Calu3 (cell line): Measurements from ENCODE around the gene EIPR1. TPM values are rescaled to one million over a fixed set of nuclear protein-coding genes. Genes with fewer than 3 reads are reported as not detected.

Source experiments
- BruUV-seq: library from RNA; stranded (reverse); fragments of 400-500 nt; replicated peaks from 2 replicates; lab custom pipeline; 2021; lab: Mats Ljungman, UMichigan
- CTCF ChIA-PET: fragments of 300-600 bp; sonication (Branson Sonifier 250); formaldehyde crosslinking; loops from one replicate; lab custom pipeline; 2022; ENCODE audit warnings: antibody characterized with exemption; lab: Charles Lee
- DNase-seq: peaks from one replicate; pipeline ENCODE4 v3.0.0; 2022
- H3K27ac Mint-ChIP-seq: one replicate; pipeline ENCODE4 v1.8.0; 2022; ENCODE audit warnings: mixed read lengths; ENCODE audit not compliant: unreplicated experiment
- H3K27me3 Mint-ChIP-seq: one replicate; pipeline ENCODE4 v1.8.0; 2022; ENCODE audit warnings: mixed read lengths; ENCODE audit not compliant: unreplicated experiment
- H3K36me3 Mint-ChIP-seq: one replicate; pipeline ENCODE4 v1.8.0; 2022; ENCODE audit warnings: mild to moderate bottlenecking, moderate library complexity, mixed read lengths; ENCODE audit not compliant: insufficient read depth, unreplicated experiment
- H3K4me1 Mint-ChIP-seq: one replicate; pipeline ENCODE4 v1.8.0; 2022; ENCODE audit warnings: mild to moderate bottlenecking, low read depth, mixed read lengths; ENCODE audit not compliant: unreplicated experiment
- H3K4me3 Mint-ChIP-seq: one replicate; pipeline ENCODE4 v1.8.0; 2022; ENCODE audit warnings: mild to moderate bottlenecking, low read depth, moderate library complexity, mixed read lengths; ENCODE audit not compliant: unreplicated experiment
- H3K9me3 Mint-ChIP-seq: one replicate; pipeline ENCODE4 v1.8.0; 2022; ENCODE audit warnings: low read depth, mixed read lengths; ENCODE audit not compliant: unreplicated experiment
- intact Hi-C: fragments of 100-400 bp; cut with micrococcal nuclease; formaldehyde crosslinking; loops from one replicate; pipeline ENCODE4 v1.10.0; 2022; ENCODE audit not compliant: unreplicated experiment
- total RNA-seq: library from RNA; stranded (reverse); gene quantifications from 2 replicates; pipeline ENCODE4 v1.2.3, GENCODE V29; 2022
- TF ChIP-seq, protein P1 (sequence below): fragments of 200-600 bp; IDR thresholded peaks from one replicate; pipeline ENCODE4 v1.8.0; 2022; ENCODE audit warnings: antibody characterized with exemption; ENCODE audit not compliant: unreplicated experiment

The EIPR1 gene
- total RNA-seq, 1 experiment from 2014 or later: 31.7 TPM

DNA sequence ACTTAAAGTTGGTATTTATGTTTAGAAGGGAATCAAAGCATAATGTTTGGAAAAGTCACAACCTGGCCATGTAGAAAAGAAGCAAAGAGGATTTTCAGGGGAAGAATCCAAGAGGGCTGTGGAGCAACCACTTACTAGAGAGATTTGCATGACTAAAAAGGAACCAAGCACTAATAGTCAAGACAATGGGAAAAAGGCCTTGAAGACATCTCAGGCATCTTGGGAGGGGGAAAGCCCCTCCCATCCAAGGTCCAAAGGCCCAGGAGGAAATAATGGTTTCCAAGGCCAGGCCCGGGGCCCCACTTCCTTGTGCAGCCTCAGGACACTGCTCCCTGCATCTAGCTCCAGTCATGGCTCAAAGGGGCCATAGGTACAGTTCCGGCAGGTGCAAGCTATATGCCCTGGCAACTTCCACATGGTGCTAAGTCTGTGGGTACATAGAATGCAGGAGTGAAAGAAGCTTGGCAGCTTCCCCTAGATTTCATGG, 128.1 kb downstream of the EIPR1 start:
- no peak for DNase-seq
- H3K36me3 Mint-ChIP-seq: no peaks in the 10 kb centered on the region
- no peak overlapping the region for H3K4me3 Mint-ChIP-seq
- no peak overlapping the region for H3K27ac Mint-ChIP-seq
- CTCF ChIA-PET: no interaction called here
- TF ChIP-seq, protein P1, sequence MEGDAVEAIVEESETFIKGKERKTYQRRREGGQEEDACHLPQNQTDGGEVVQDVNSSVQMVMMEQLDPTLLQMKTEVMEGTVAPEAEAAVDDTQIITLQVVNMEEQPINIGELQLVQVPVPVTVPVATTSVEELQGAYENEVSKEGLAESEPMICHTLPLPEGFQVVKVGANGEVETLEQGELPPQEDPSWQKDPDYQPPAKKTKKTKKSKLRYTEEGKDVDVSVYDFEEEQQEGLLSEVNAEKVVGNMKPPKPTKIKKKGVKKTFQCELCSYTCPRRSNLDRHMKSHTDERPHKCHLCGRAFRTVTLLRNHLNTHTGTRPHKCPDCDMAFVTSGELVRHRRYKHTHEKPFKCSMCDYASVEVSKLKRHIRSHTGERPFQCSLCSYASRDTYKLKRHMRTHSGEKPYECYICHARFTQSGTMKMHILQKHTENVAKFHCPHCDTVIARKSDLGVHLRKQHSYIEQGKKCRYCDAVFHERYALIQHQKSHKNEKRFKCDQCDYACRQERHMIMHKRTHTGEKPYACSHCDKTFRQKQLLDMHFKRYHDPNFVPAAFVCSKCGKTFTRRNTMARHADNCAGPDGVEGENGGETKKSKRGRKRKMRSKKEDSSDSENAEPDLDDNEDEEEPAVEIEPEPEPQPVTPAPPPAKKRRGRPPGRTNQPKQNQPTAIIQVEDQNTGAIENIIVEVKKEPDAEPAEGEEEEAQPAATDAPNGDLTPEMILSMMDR: no peak
- H3K9me3 Mint-ChIP-seq: peaks cover 6% of the 10 kb centered on the region
- BruUV-seq: no TSS peak
- no peaks in the 10 kb centered on the region for H3K4me1 Mint-ChIP-seq
- intact Hi-C loops: no loop called here
- no peaks in the 10 kb centered on the region for H3K27me3 Mint-ChIP-seq

DNA sequence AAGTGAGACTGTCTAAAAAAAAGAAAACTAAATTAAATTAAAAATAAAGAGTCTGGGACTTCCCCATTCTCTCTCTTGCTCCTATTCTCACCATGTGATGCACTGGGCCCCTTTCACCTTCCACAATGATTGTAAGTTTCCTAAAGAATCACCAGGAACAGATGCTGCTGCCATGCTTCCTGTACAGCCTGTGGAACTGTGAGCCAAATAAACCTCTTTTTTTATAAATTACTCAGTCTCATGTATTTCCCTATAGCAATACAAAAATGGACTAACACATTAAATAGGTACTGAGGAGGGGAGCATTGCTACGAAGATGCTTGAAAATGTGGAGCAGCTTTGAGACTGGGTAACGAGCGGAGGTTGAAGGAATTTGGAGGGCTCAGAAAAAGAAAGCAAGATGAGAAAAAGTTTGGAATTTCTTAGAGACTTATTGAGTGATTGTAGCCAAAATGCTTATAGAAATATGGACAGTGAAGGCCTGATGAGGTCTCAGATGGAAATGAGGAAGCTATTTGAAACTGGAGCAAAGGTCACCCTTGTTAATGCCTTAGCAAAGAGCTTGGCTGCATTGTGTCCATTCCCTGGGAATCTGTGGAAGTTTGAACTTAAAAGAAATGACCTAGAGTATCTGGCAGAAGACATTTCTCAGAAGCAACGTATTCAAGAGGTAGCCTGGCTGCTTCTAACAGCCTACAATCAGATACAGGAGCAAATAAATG, 128.7 kb downstream of the EIPR1 start:
- DNase-seq: no peak
- TF ChIP-seq, protein P1: no peak
- Mint-ChIP-seq H3K4me3 (no peak overlapping the region), H3K27ac (no peak overlapping the region), H3K4me1 (no peaks in the 10 kb centered on the region), H3K9me3 (peaks cover 6% of the 10 kb centered on the region), H3K36me3 (no peaks in the 10 kb centered on the region), H3K27me3 (no peaks in the 10 kb centered on the region)
- no TSS peak for BruUV-seq
- CTCF ChIA-PET: no interaction called here
- intact Hi-C loops: no loop called here

DNA sequence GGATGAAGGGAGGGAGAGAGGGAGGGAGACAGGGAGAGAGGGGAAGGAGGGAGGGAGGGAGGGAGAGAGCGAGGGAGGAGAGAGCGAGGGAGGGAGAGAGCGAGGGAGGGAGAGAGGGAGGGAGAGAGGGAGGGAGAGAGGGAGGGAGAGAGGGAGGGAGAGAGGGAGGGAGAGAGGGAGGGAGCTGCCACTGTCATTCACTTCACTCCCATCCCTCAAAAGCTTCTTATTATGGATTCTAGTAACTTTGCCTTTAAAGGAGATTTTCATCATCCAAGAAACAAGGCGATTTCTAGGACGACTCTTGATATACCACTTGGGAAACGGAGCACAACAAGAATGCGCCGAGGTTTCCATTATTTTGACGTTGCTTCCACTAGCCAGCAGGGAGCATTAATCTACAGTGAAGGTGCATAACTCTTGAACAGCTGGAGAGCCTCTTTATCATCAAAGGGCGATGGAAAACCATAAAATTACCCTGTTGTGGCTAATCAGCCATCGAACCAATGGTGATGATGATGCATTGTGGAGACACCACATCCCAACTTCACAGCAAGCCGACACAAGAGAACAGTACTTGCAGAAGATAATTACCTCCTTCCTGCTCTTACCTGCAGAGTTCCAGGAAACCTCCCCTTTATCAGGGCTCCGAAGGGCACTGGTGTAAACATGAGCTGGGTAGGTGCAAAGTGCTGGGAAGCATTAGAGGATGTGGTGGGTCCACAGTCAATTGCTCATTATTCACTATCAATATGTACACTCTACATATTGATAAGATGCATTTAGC, 130.5 kb downstream of the EIPR1 start:
- Mint-ChIP-seq H3K4me1 (no peaks in the 10 kb centered on the region), H3K36me3 (no peaks in the 10 kb centered on the region), H3K27me3 (no peaks in the 10 kb centered on the region), H3K9me3 (peaks cover 6% of the 10 kb centered on the region), H3K27ac (no peak overlapping the region), H3K4me3 (no peak overlapping the region)
- no TSS peak for BruUV-seq
- CTCF ChIA-PET: no interaction called here
- intact Hi-C loops: no loop called here
- TF ChIP-seq, protein P1: no peak
- DNase-seq: no peak

DNA sequence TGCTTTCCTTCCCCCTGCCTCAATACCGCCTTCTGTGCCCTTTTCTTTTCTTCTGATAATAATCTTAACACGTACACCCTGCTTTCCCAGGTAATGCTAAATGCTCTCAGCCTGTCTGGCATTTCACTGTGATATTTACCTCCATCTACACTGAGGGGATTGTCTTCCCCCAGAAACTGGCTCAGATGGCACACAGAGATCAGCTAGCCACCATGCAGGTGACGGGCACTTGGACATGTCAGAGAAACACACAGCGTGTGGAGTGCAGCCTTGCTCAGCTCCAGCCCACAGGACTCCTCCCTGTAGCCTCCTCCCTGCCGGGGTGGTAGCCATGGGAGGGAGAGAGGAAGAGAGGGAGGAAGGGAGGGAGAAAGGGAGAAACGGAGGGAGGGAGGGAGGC, 131.2 kb downstream of the EIPR1 start:
- H3K36me3 Mint-ChIP-seq: no peaks in the 10 kb centered on the region
- no peak for DNase-seq
- no peaks in the 10 kb centered on the region for H3K27me3 Mint-ChIP-seq
- no TSS peak for BruUV-seq
- peaks cover 6% of the 10 kb centered on the region for H3K9me3 Mint-ChIP-seq
- H3K4me1 Mint-ChIP-seq: no peaks in the 10 kb centered on the region
- intact Hi-C loops: no loop called here
- TF ChIP-seq, protein P1: no peak
- H3K27ac Mint-ChIP-seq: no peak overlapping the region
- CTCF ChIA-PET: no interaction called here
- no peak overlapping the region for H3K4me3 Mint-ChIP-seq
